SH-SY5Y (cell line): ENCODE results near the gene COL26A1.

Experiments
- GATA2 ChIP-seq: IDR thresholded peaks from 2 replicates; pipeline ENCODE4 v1.6.1; 2011; ENCODE audit warnings: mild to moderate bottlenecking, low read depth, low read length
- GATA3 ChIP-seq: IDR thresholded peaks from 2 replicates; pipeline ENCODE4 v1.6.1; 2011; ENCODE audit warnings: low read depth, mild to moderate bottlenecking, low read length, moderate library complexity

Gene COL26A1

DNA sequence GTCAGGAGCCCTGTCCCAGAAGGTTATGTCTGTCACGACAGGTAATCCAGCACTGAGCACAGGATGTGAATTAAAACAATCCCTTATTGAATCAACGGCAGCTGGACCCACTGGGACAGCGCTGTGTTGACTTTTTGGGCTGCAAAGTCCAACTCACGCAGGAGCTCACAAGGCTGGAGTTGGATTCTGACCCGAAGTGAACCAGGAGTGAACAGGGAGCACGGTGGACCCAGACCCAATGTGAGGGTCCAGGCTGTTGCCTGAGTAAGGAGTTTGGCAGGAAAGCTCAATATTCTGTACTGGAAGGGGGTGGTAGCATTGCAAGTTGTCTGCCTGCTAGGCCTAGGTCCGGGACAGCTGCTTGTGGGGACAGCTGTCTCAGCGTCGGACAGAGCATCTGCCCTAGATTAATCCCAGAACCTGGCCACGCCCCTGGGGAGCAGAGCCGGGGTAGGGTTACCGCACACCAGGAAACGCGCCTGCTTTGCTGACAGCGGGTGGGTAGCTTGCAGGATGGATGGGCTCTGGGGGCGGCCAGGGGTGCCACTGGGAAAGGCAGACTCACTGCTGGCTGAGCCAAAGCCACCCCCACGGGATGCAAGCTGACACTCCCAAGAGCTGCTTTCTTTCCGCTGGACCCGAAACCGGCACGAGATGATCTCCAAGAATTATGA, 24.0 kb downstream of the COL26A1 start:
- TF ChIP-seq GATA3: no peak
- TF ChIP-seq GATA2: no peak

- TF ChIP-seq GATA2 (no peak), GATA3 (no peak)
These were observed 28.2 kb downstream of the COL26A1 start for GRCh38 chr7:101390901-101391301.

- TF ChIP-seq GATA2 (no peak), GATA3 (no peak)
These were observed 29.3 kb downstream of the COL26A1 start for GRCh38 chr7:101391991-101392390.

GRCh38 chr7:101393865-101394264, 31.2 kb downstream of the COL26A1 start:
- TF ChIP-seq GATA3: no peak
- no peak for TF ChIP-seq GATA2

DNA sequence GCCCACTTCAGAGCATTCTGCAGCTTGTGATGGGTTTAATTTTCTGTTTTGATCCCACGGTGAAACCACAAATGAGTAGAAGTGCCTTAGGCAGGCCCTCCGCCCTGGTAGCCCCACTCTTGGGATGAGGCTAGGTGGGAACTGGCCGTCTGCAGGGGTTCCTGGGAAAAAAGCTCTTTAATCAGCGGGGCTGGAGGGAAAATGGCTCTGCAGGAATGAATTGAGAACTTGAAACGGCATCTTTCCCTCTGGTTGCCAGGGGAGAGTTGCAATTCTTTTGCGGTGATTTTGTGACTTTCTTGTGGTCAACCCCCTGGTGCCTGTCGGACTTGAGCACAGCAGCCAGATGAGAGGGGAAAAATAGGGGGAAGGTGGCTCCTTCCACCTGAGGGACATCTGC, 32.7 kb downstream of the COL26A1 start:
- TF ChIP-seq GATA3 (no peak), GATA2 (no peak)

- TF ChIP-seq GATA3 (no peak), GATA2 (no peak)
These were observed 34.6 kb downstream of the COL26A1 start for GRCh38 chr7:101397243-101397642.

GRCh38 chr7:101397770-101398324, 35.2 kb downstream of the COL26A1 start:
- TF ChIP-seq GATA2 (no peak), GATA3 (no peak)

DNA sequence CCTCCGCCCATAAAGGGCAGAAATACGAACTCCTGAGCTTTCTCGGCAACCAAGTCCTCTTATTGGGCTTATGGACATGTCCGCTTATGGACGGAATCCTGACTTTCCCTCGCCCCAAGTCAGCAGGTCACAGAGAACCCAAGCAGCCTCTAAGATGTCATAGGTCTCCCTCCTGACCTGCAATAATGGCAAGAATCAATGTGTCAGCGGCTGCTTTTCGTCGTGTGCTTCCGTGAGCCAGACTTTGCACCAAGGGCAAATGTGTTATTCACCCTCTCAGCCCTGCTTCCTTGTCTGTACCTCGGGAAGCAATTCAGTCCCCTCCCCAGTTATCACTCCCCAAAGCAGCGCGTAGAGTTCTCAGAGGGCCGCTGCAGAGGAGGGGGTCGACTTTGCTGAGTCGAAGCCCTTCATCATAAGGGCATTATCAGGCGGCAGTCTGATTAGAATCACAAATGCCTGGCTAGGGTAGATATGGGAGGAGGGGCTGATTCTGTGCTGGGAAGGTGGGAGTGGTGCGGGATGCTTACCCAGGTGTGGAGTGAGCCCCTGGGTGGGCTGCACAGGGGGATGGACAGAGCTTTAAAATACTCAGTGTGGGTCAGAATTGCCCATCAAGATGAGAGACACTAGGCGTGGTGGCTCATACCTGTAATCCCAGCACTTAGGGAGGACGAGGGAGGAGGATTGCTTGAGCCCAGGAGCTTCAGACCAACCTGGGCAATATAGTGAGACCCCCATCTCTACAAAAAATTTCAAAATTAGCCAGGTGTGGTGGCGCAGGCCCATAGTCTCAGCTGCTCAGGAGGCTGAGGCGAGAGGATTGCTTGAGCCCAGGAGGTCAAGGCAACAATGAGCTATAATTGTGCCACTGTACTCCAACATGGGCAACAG, 36.0 kb downstream of the COL26A1 start:
- TF ChIP-seq GATA3: no peak
- peak; percentile 53 for TF ChIP-seq GATA2

- TF ChIP-seq GATA2: no peak
- no peak for TF ChIP-seq GATA3
These were observed 37.1 kb downstream of the COL26A1 start for GRCh38 chr7:101399759-101400158.

DNA sequence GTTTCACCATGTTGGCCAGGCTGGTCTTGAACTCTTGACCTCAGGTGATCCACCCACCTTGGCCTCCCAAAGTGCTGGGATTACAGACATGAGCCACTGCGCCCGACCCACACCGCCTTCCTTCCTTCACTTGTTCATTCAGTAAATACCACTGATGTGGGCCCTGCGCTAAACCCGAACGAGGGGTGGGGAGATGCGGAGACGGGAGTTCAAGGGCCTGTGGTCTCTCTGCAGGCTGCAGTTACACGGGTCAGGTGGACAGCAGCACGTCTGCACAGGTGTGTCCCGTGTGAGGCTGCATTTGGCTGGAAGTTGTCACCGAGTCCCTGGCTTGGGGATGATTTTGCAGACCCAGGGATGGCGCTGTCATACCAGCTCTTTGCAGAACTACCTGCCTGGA, 38.1 kb downstream of the COL26A1 start:
- TF ChIP-seq GATA3: no peak
- no peak for TF ChIP-seq GATA2

DNA sequence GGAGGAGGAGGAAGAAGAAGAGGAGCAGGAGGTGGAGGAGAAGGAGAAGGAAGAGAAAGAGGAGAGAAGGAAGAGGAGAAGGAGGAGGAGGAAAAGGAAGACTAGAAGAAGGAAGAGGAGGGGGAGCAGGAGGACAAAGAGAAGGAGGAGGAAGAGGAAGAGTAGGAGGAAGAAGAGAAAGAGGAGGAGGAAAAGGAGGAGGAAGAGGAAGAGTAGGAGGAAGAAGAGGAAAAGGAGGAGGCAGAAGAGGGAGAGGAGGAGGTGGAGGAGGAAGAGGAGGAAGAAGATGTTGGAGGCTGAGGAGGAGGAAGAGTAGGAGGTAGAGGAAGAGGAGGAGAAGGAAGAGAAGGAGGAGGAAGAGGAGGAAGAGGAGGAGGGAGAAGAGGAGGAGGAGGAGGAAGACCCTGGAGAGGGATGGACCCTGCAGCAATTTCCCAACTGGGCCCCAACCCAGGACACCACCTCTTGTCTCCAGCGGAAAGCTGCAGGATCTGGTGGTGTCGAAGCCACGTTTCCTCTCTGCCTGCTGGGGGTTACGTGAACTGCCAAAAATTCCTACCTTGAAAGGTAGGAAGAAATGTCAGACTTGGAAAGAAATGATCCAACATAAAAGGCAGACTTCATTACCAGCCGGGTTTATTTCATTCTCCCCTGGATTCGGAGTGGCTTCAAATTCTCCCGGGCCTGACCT, 38.9 kb downstream of the COL26A1 start:
- TF ChIP-seq GATA2 (no peak), GATA3 (no peak)

- TF ChIP-seq GATA2: peak; percentile 96
- TF ChIP-seq GATA3: no peak
These were observed 39.6 kb downstream of the COL26A1 start for GRCh38 chr7:101402081-101402779.

- TF ChIP-seq GATA2 (no peak), GATA3 (no peak)
These were observed 40.2 kb downstream of the COL26A1 start for GRCh38 chr7:101402835-101403234.

GRCh38 chr7:101405474-101406067, 42.9 kb downstream of the COL26A1 start:
- TF ChIP-seq GATA2 (no peak), GATA3 (no peak)
